ENCODE results near the gene MAMSTR. TPM values are rescaled to one million over a fixed set of nuclear protein-coding genes. Genes with fewer than 3 reads are reported as not detected.
"Not testable (repeated sequence)": the region's sequence is repeated elsewhere in the genome, so short reads cannot be mapped to it uniquely, and the experiment has no call there.

Gene MAMSTR
- total and polyA plus RNA-seq, 9 of the 15 experiments (the other 6 are each of a cell fraction or from before 2014, with no cell fraction given), result 0.08 to 1.00 (median 0.40) TPM; not detected in 1

DNA sequence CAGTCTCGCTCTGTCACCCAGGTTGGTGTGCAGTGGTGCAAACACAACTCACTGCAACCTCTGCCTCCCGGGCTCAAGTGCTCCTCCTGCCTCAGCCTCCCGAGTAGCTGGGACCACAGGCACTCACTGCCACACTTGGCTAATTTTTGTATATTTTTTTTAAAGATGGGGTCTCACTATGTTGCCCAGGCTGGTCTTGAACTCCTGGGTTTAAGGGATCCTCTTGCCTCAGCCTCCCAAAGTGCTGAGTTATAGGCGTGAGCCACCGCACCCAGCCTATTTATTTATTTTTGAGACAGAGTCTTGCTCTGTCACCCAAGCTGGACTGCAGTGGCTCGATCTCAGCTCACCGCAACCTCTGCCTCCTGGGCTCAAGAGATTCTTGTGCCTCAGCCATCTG lies 32.9 kb downstream of the MAMSTR start:
- FAIRE-seq; H3K4me3 ChIP-seq; H3K36me3 ChIP-seq (ENCODE audit: control insufficient read depth, insufficient read depth, low read length); in situ Hi-C loops (cut with MboI); H3K9me3 ChIP-seq (replicated peaks; ENCODE audit: control insufficient read depth, insufficient read depth, low read depth, low read length); ATAC-seq; H4K20me1 ChIP-seq (replicated peaks; ENCODE audit: control insufficient read depth, insufficient read depth, low read length); H3K9me1 ChIP-seq (ENCODE audit: control insufficient read depth, insufficient read depth, low read length); intact Hi-C loops (cut with micrococcal nuclease); H2AFZ ChIP-seq (ENCODE audit: low read depth, low read length); H3K27me3 ChIP-seq (ENCODE audit: control insufficient read depth in 2 of 2, insufficient read depth in 2 of 2, low read length in 2 of 2); DNase-seq (ENCODE audit: extremely low read depth in 1 of 4, low spot score in 3 of 4); H3K9ac ChIP-seq (ENCODE audit: insufficient read depth in 1 of 2, low read depth in 2 of 2, low read length in 2 of 2); H3K27ac ChIP-seq (ENCODE audit: extremely low read depth, low read depth, low read length); H3K4me2 ChIP-seq (ENCODE audit: insufficient read depth, low read length); BruUV-seq (replicated peaks); CTCF ChIA-PET (ENCODE audit: low intra/inter-chr PET ratio); H3K79me2 ChIP-seq (ENCODE audit: control insufficient read depth, insufficient read depth, low read length): not testable (repeated sequence)
- WGBS (ENCODE audit: insufficient coverage, low coverage, missing lambda C conversion rate), result 55% methylated on average over 6 of the region's 7 CpGs
- POLR2A ChIA-PET, result interaction anchor here (0.6 kb wide), 1 partner anchor 34 kb away, joined by 3 read pairs; no protein-coding TSS in a partner anchor
- H3K4me1 ChIP-seq (replicated peaks in 1 of 2; ENCODE audit: control insufficient read depth in 2 of 2, insufficient read depth in 2 of 2, low read length in 2 of 2), result peaks cover 4 to 14% of the 10 kb centered on the region in 2 experiments; a peak in 3 of 5 replicates
- peak; percentile 67; the same call in 1 of the 2 replicates for TF ChIP-seq ZNF121 (CRISPR knock-in tag; conservative IDR thresholded peaks at IDR 0.05)

DNA sequence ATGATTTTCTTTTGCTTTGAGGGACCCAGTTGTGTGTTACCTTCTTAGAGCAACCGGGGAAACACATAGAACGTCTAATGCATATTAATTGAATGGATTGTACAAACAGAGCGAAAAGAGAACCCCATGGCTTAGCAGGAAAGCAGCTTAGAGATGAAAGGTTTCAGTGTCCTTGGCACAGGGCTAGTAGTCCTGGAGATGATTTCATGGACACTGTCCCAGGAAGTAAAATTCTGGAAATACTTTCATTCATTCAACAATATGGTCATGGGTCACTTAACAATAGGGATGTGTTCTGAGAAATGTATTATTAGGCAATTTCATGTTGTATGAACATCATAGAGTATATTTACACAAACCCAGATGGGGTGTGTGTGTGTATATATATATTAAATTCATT lies 33.4 kb downstream of the MAMSTR start:
- Histone ChIP-seq H3K79me2 (ENCODE audit: control insufficient read depth, insufficient read depth, low read length) (no peaks in the 10 kb centered on the region), H2AFZ (ENCODE audit: low read depth, low read length) (no peak overlapping the region), H3K27me3 (ENCODE audit: control insufficient read depth in 2 of 2, insufficient read depth in 2 of 2, low read length in 2 of 2) (no peaks in the 10 kb centered on the region), H3K4me2 (ENCODE audit: insufficient read depth, low read length) (no peak overlapping the region), H3K9me3 (replicated peaks; ENCODE audit: control insufficient read depth, insufficient read depth, low read depth, low read length) (no peaks in the 10 kb centered on the region), H3K4me3 (no peak overlapping the region), H3K9ac (ENCODE audit: insufficient read depth in 1 of 2, low read depth in 2 of 2, low read length in 2 of 2) (no peak overlapping the region), H3K4me1 (replicated peaks in 1 of 2; ENCODE audit: control insufficient read depth in 2 of 2, insufficient read depth in 2 of 2, low read length in 2 of 2) (peaks cover 8 to 20% of the 10 kb centered on the region in 2 experiments; a peak in 4 of 5 replicates), H3K27ac (ENCODE audit: extremely low read depth, low read depth, low read length) (no peak overlapping the region), H3K36me3 (ENCODE audit: control insufficient read depth, insufficient read depth, low read length) (no peaks in the 10 kb centered on the region), H4K20me1 (replicated peaks; ENCODE audit: control insufficient read depth, insufficient read depth, low read length) (no peaks in the 10 kb centered on the region), H3K9me1 (ENCODE audit: control insufficient read depth, insufficient read depth, low read length) (no peaks in the 10 kb centered on the region)
- ATAC-seq (no peak), DNase-seq (ENCODE audit: extremely low read depth in 1 of 4, low spot score in 3 of 4) (no peak), FAIRE-seq (no peak)
- WGBS (ENCODE audit: insufficient coverage, low coverage, missing lambda C conversion rate), result 76% methylated on average over 3 of the region's 3 CpGs
- POLR2A ChIA-PET, result interaction anchor here (0.6 kb wide), 1 partner anchor 34 kb away, joined by 3 read pairs; no protein-coding TSS in a partner anchor
- intact Hi-C loops (cut with micrococcal nuclease), result no loop called here
- no TSS peak for BruUV-seq (replicated peaks)
- in situ Hi-C loops (cut with MboI), result no loop called here
- CTCF ChIA-PET (ENCODE audit: low intra/inter-chr PET ratio), result no interaction called here
- TF ChIP-seq HSF4 (CRISPR knock-in tag; IDR thresholded peaks at IDR 0.05; ENCODE audit: borderline replicate concordance) (no peak), DIDO1 (tag; IDR thresholded peaks at IDR 0.05; ENCODE audit: low read depth) (no peak), PTRF (tag; IDR thresholded peaks at IDR 0.05) (no peak), NFIC (IDR thresholded peaks at IDR 0.05) (peak; percentile 75)
- TF ChIP-seq, protein P1, sequence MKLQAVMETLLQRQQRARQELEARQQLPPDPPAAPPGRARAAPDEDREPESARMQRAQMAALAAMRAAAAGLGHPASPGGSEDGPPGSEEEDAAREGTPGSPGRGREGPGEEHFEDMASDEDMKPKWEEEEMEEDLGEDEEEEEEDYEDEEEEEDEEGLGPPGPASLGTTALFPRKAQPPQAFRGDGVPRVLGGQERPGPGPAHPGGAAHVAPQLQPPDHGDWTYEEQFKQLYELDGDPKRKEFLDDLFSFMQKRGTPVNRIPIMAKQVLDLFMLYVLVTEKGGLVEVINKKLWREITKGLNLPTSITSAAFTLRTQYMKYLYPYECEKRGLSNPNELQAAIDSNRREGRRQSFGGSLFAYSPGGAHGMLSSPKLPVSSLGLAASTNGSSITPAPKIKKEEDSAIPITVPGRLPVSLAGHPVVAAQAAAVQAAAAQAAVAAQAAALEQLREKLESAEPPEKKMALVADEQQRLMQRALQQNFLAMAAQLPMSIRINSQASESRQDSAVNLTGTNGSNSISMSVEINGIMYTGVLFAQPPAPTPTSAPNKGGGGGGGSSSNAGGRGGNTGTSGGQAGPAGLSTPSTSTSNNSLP (IDR thresholded peaks at IDR 0.05; ENCODE audit: borderline replicate concordance, low read depth, low read length), result no peak

Data from K562 (cell line).